Keratinocyte (primary cell): Measurements from ENCODE around the gene BCL2L1.

Experiments used
- EZH2 ChIP-seq: IDR thresholded peaks from one replicate; pipeline ENCODE4 v1.6.1; 2012; ENCODE audit warnings: inconsistent platforms, mild to moderate bottlenecking, low read length, moderate library complexity
- TF ChIP-seq, protein P1 (sequence below), 3 experiments: IDR thresholded peaks in 1 of 3; conservative IDR thresholded peaks in 1 of 3; optimal IDR thresholded peaks in 1 of 3; 2 replicates in 2 of 3; 3 replicates in 1 of 3; pipeline versions ENCODE3 to v1.5.1; 2011; ENCODE audit warnings: low read length in 3 of 3, mild to moderate bottlenecking in 3 of 3, moderate library complexity in 2 of 3, control low read depth in 1 of 3, inconsistent platforms in 1 of 3; ENCODE audit not compliant: insufficient read depth in 2 of 3; ENCODE audit errors: extremely low read depth in 1 of 3

DNA sequence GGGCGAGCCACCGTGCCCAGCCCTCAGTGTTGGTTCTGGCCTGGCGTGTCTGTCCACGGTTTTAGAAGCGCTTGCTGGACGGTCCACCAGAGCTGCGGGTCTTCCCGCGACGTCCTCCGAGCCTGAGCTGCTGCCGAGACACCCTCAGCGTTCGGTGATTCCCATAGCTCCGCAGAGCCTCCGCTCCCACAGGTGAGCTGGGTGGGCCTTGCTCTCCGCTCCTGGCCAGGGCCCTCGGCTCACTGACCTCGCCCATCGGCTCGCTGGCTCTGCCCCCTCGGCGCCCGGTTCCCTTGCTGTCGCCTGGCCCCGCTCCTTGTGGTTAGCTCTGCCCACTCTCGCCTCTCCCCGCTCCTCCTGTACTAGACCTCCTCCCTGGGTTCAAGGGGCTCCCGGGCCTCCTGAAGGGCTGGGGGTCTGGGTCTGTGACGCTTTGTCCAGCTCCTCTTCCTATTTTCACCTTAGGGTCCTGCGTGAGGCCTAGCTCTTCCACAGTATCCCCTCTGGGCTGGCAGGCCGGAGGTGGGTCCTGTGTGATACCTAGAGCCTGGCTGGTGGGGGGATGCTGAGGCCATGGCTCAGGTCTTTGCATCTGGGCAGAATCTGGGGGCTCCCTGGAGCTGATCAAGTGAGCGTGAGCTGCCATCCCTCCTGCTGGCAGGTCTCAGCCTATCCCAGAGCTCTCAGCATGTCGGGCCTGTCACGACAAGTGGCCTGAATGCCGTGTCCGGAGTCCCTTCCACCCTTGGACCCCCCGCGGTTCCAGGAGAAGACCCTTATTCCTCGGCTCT is 89.9 kb downstream of the BCL2L1 start:
- TF ChIP-seq, protein P1, sequence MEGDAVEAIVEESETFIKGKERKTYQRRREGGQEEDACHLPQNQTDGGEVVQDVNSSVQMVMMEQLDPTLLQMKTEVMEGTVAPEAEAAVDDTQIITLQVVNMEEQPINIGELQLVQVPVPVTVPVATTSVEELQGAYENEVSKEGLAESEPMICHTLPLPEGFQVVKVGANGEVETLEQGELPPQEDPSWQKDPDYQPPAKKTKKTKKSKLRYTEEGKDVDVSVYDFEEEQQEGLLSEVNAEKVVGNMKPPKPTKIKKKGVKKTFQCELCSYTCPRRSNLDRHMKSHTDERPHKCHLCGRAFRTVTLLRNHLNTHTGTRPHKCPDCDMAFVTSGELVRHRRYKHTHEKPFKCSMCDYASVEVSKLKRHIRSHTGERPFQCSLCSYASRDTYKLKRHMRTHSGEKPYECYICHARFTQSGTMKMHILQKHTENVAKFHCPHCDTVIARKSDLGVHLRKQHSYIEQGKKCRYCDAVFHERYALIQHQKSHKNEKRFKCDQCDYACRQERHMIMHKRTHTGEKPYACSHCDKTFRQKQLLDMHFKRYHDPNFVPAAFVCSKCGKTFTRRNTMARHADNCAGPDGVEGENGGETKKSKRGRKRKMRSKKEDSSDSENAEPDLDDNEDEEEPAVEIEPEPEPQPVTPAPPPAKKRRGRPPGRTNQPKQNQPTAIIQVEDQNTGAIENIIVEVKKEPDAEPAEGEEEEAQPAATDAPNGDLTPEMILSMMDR (optimal IDR thresholded peaks at IDR 0.05 in 1 of 3, IDR thresholded peaks at IDR 0.05 in 1 of 3, conservative IDR thresholded peaks at IDR 0.05 in 1 of 3; ENCODE audit: extremely low read depth in 1 of 3, insufficient read depth in 2 of 3, low read length in 3 of 3), result no peak
- no peak for TF ChIP-seq EZH2
